CD4-positive, alpha-beta T cell (primary cell): ENCODE results near the gene ATXN1L. TPM values are rescaled to one million over a fixed set of nuclear protein-coding genes. Genes with fewer than 3 reads are reported as not detected.
A peak's percentile ranks its signal among the peaks of the same experiment; 100 is the strongest.
"Not testable (repeated sequence)": the region's sequence is repeated elsewhere in the genome, so short reads cannot be mapped to it uniquely, and the experiment has no call there.

Experiments
- ATAC-seq: fragments of 200-7000 bp; cut with Tn5 transposase; one replicate; pipeline ENCODE4 v1.10.0; 2022; ENCODE audit warnings: mild to moderate bottlenecking; ENCODE audit not compliant: poor library complexity
- CTCF ChIA-PET: fragments of 350-600 bp; sonication (Branson Sonifier 250); formaldehyde crosslinking; loops from one replicate; lab custom pipeline; 2021; ENCODE audit warnings: antibody characterized with exemption, inconsistent platforms; lab: Charles Lee
- POLR2A ChIA-PET: fragments of 350-600 bp; sonication (Branson Sonifier 250); formaldehyde crosslinking; loops from one replicate; lab custom pipeline; 2021; ENCODE audit warnings: antibody characterized with exemption, inconsistent platforms; lab: Charles Lee
- DNase-seq, 14 experiments: peaks; one replicate each; pipeline ENCODE4 v3.0.0-alpha.2; 2013 to 2020; ENCODE audit warnings: mixed read lengths in 2 of 14
- H3K27ac ChIP-seq, 2 donors: one replicate each; pipeline versions ENCODE4 v1.5.1 to v1.7.0; 2013; ENCODE audit warnings: low read length in 2 of 2, low read depth in 1 of 2, mild to moderate bottlenecking in 1 of 2
- H3K27me3 ChIP-seq, 2 experiments: 1 replicate in 1 of 2; 2 replicates in 1 of 2; pipeline versions ENCODE4 v1.6.1 to v1.7.0; 2013; ENCODE audit warnings: low read length in 2 of 2, control low read depth in 1 of 2, mild to moderate bottlenecking in 1 of 2, moderate library complexity in 1 of 2; ENCODE audit not compliant: insufficient read depth in 2 of 2, control insufficient read depth in 1 of 2
- H3K36me3 ChIP-seq: one replicate; pipeline ENCODE4 v1.6.1; 2013; ENCODE audit warnings: low read length, control low read depth; ENCODE audit not compliant: insufficient read depth
- H3K4me1 ChIP-seq: one replicate; pipeline ENCODE4 v1.6.1; 2013; ENCODE audit warnings: low read length, control low read depth; ENCODE audit not compliant: insufficient read depth
- H3K4me3 ChIP-seq: one replicate; pipeline ENCODE4 v1.5.1; 2013; ENCODE audit warnings: mild to moderate bottlenecking, low read length, moderate library complexity
- H3K9me3 ChIP-seq, 2 experiments: 1 replicate in 1 of 2; 2 replicates in 1 of 2; pipeline versions ENCODE4 v1.6.1 to v1.7.0; 2013; ENCODE audit warnings: low read length in 2 of 2, mild to moderate bottlenecking in 2 of 2, control low read depth in 1 of 2, moderate library complexity in 1 of 2; ENCODE audit not compliant: control insufficient read depth in 1 of 2, insufficient read depth in 1 of 2
- H3K27ac Mint-ChIP-seq: one replicate; pipeline ENCODE4 v1.8.0; 2020; ENCODE audit warnings: mixed read lengths
- H3K27me3 Mint-ChIP-seq: one replicate; pipeline ENCODE4 v1.8.0; 2021; ENCODE audit warnings: mixed read lengths
- H3K36me3 Mint-ChIP-seq: one replicate; pipeline ENCODE4 v1.8.0; 2021; ENCODE audit warnings: low read depth, mixed read lengths
- H3K4me1 Mint-ChIP-seq: one replicate; pipeline ENCODE4 v1.8.0; 2021; ENCODE audit warnings: low read depth, mixed read lengths
- H3K4me3 Mint-ChIP-seq: one replicate; pipeline ENCODE4 v1.8.0; 2020; ENCODE audit warnings: mild to moderate bottlenecking, mixed read lengths
- H3K9me3 Mint-ChIP-seq: one replicate; pipeline ENCODE4 v1.8.0; 2020; ENCODE audit warnings: mixed read lengths
- CTCF ChIP-seq: fragments of 200-600 bp; IDR thresholded peaks from one replicate; pipeline ENCODE4 v1.8.0; 2022; ENCODE audit warnings: antibody characterized with exemption, mild to moderate bottlenecking
- intact Hi-C, 2 experiments: fragments of 100-400 bp; cut with DNase I in 1 of 2; cut with micrococcal nuclease in 1 of 2; formaldehyde crosslinking; loops; one replicate each; pipeline versions ENCODE4 v1.15.1 to v1.9.0; 2023 to 2025; cut with DNase I, micrococcal nuclease
- total RNA-seq, 174 experiments: library from RNA in 2 of 174; stranded (reverse) in 2 of 174; gene quantifications; one replicate each; pipeline ENCODE4 v1.2.3 and lab custom pipeline; 2021 to 2026

ATXN1L gene
- total RNA-seq, 2 experiments from 2014 or later: 61.0 to 61.1 TPM

- Mint-ChIP-seq H3K27me3 (no peaks in the 10 kb centered on the region), H3K27ac (peak overlapping the region; percentile 100)
These were observed 37.7 kb upstream of the ATXN1L start for GRCh38 chr16:71807905-71808592.

GRCh38 chr16:71808593-71809459 is 37.0 kb upstream of the ATXN1L start, which contains the start of gene AP1G1:
Gene AP1G1 (minus strand): TSS chr16:71808834. CDS start chr16:71789479, 19,355 bp downstream.
- no peaks in the 10 kb centered on the region for H3K9me3 Mint-ChIP-seq
- peaks cover 47% of the 10 kb centered on the region for H3K4me1 Mint-ChIP-seq
- peaks cover 17% of the 10 kb centered on the region for H3K36me3 Mint-ChIP-seq
- ATAC-seq (peak; percentile 87), DNase-seq (peak; percentile 84 to 99 (median 90))
- H3K27ac ChIP-seq: peak within 1 kb of the TSS; percentile 98 to 99
- no peak for TF ChIP-seq CTCF
- peaks cover 43% of the 10 kb centered on the region for H3K4me1 ChIP-seq
- ChIA-PET CTCF (interaction anchor here (0.8 to 4.1 kb wide), 3 partner anchors 9 to 153 kb away, joined by 3 to 25 read pairs (median 4); partner anchors contain the start of gene ZNF821), POLR2A (interaction anchor here (0.7 to 8.0 kb wide), 21 partner anchors 8 to 285 kb away, joined by 3 to 190 read pairs (median 7); partner anchors contain the start of genes DHX38, IST1, TXNL4B and ZNF821)
- peaks cover under 1% of the 10 kb centered on the region for H3K36me3 ChIP-seq
- H3K27me3 ChIP-seq: no peaks in the 10 kb centered on the region
- H3K27me3 Mint-ChIP-seq: no peaks in the 10 kb centered on the region
- H3K9me3 ChIP-seq: no peaks in the 10 kb centered on the region
- peak within 1 kb of the TSS; percentile 100 for H3K4me3 Mint-ChIP-seq
- H3K27ac Mint-ChIP-seq: peak within 1 kb of the TSS; percentile 100
- peak within 1 kb of the TSS; percentile 91 for H3K4me3 ChIP-seq
- intact Hi-C loops: loop anchor here (1.0 to 10.0 kb wide), 10 partner anchors 36 to 244 kb away; partner anchors contain the start of genes ATXN1L (in 2 of the 2), DHODH (in 2 of the 2), IST1 (in 2 of the 2) and PHLPP2 (in 1 of the 2)

More at GRCh38 chr16:71807905-71808592, 37.7 kb upstream of the ATXN1L start:
- Histone ChIP-seq H3K4me3 (peak overlapping the region; percentile 91), H3K9me3 (no peaks in the 10 kb centered on the region), H3K27ac (peak overlapping the region; percentile 98 to 99), H3K27me3 (no peaks in the 10 kb centered on the region), H3K36me3 (peaks cover 7% of the 10 kb centered on the region), H3K4me1 (peaks cover 43% of the 10 kb centered on the region)
- peaks cover 51% of the 10 kb centered on the region for H3K4me1 Mint-ChIP-seq
- POLR2A ChIA-PET: interaction anchor here (0.6 to 8.0 kb wide), 21 partner anchors 9 to 286 kb away, joined by 3 to 190 read pairs (median 6); partner anchors contain the start of genes DHX38, IST1, TXNL4B and ZNF821
- CTCF ChIA-PET: interaction anchor here (0.8 to 4.1 kb wide), 4 partner anchors 10 to 154 kb away, joined by 3 to 25 read pairs (median 4); partner anchors contain the start of gene ZNF821
- TF ChIP-seq CTCF: no peak
- no peaks in the 10 kb centered on the region for H3K9me3 Mint-ChIP-seq
- peak; percentile 9 for ATAC-seq
- DNase-seq: peak in 9 of 14 experiments; percentile 9 to 42 (median 29)
- peak overlapping the region; percentile 100 for H3K4me3 Mint-ChIP-seq
- intact Hi-C loops: loop anchor here (1.0 to 10.0 kb wide), 9 partner anchors 37 to 243 kb away; partner anchors contain the start of genes DHODH (in 2 of the 2), ATXN1L (in 1 of the 2), IST1 (in 1 of the 2) and PHLPP2 (in 1 of the 2)
- peaks cover 22% of the 10 kb centered on the region for H3K36me3 Mint-ChIP-seq

GRCh38 chr16:71810155-71810530 is 35.6 kb upstream of the ATXN1L start:
- CTCF ChIA-PET: interaction anchor here (4.1 kb wide), 1 partner anchor 72 kb away, joined by 25 read pairs; the partner anchor contains the start of gene ZNF821
- not testable (repeated sequence) for H3K4me3 ChIP-seq, H3K9me3 Mint-ChIP-seq, H3K36me3 ChIP-seq, H3K27me3 Mint-ChIP-seq, H3K27me3 ChIP-seq, ATAC-seq, H3K9me3 ChIP-seq
- POLR2A ChIA-PET: interaction anchor here (0.7 to 8.0 kb wide), 4 partner anchors 15 to 85 kb away, joined by 5 to 190 read pairs (median 51); partner anchors contain the start of genes IST1 and ZNF821
- Mint-ChIP-seq H3K4me3 (peak overlapping the region; percentile 54), H3K36me3 (peaks cover 17% of the 10 kb centered on the region), H3K4me1 (peaks cover 47% of the 10 kb centered on the region), H3K27ac (peak overlapping the region; percentile 100)
- intact Hi-C loops: loop anchor here in 1 of 2 experiments (1.0 kb wide), 1 partner anchor 72 kb away; no protein-coding TSS in a partner anchor
- DNase-seq: peak in 2 of 14 experiments; percentile 15 to 40
- Histone ChIP-seq H3K27ac (peak overlapping the region in 1 of 2 donors; percentile 85), H3K4me1 (peaks cover 34% of the 10 kb centered on the region)
